Activated CD8-positive, alpha-beta memory T cell treated with anti-CD3 and anti-CD28 coated beads, Interleukin-2, amount 50 U/mL, for 24 hours (primary cell): ENCODE data around the gene DDX17.
A peak's percentile ranks its signal among the peaks of the same experiment; 100 is the strongest.

Experiments
- DNase-seq: peaks from one replicate; pipeline ENCODE4 v3.0.0-alpha.2; 2020; ENCODE audit errors: extremely low read depth

The DDX17 gene

GRCh38 chr22:38465673-38466490 is 40.2 kb downstream of the DDX17 start:
- no peak for DNase-seq

GRCh38 chr22:38464992-38465672 is 41.0 kb downstream of the DDX17 start:
- DNase-seq: no peak

GRCh38 chr22:38462960-38463784 is 42.9 kb downstream of the DDX17 start:
- no peak for DNase-seq

GRCh38 chr22:38461414-38462081 is 44.6 kb downstream of the DDX17 start:
- DNase-seq: peak; percentile 12

- no peak for DNase-seq
Measured at GRCh38 chr22:38461057-38461413, 45.1 kb downstream of the DDX17 start.

GRCh38 chr22:38460426-38460840 is 45.7 kb downstream of the DDX17 start:
- no peak for DNase-seq

- DNase-seq: no peak
Measured at GRCh38 chr22:38456841-38457699, 49.0 kb downstream of the DDX17 start.

- DNase-seq: no peak
Measured at GRCh38 chr22:38456272-38456835, 49.8 kb downstream of the DDX17 start.

GRCh38 chr22:38455530-38456271 is 50.4 kb downstream of the DDX17 start:
- no peak for DNase-seq

GRCh38 chr22:38455076-38455529 is 51.0 kb downstream of the DDX17 start, which contains the start of gene KCNJ4:
Gene KCNJ4 (minus strand): TSS chr22:38455199. CDS start chr22:38428132, 27,067 bp downstream.
- no peak for DNase-seq

GRCh38 chr22:38454353-38455075 is 51.6 kb downstream of the DDX17 start:
- no peak for DNase-seq

GRCh38 chr22:38453996-38454352 is 52.1 kb downstream of the DDX17 start:
- DNase-seq: no peak

GRCh38 chr22:38453066-38453672 is 52.9 kb downstream of the DDX17 start:
- DNase-seq: no peak

- no peak for DNase-seq
Measured at GRCh38 chr22:38452373-38453065, 53.6 kb downstream of the DDX17 start.

GRCh38 chr22:38451864-38452263 is 54.2 kb downstream of the DDX17 start:
- no peak for DNase-seq

GRCh38 chr22:38451404-38451803 is 54.7 kb downstream of the DDX17 start:
- DNase-seq: no peak

GRCh38 chr22:38450234-38450797 is 55.8 kb downstream of the DDX17 start:
- no peak for DNase-seq

GRCh38 chr22:38449776-38450175 is 56.3 kb downstream of the DDX17 start:
- DNase-seq: no peak
